Neural progenitor cell (in vitro differentiated cells): Measurements from ENCODE around the gene RBM42.

Experiments used
- CTCF ChIP-seq: fragments of 200-600 bp; sonication (generic); IDR thresholded peaks from 2 replicates; pipeline ENCODE4 v1.5.1; 2017; ENCODE audit warnings: antibody characterized with exemption, mild to moderate bottlenecking
- EZH2 ChIP-seq: fragments of 200-600 bp; sonication (generic); IDR thresholded peaks from 2 replicates; pipeline ENCODE4 v1.6.1; 2017; ENCODE audit warnings: antibody characterized with exemption, mild to moderate bottlenecking, moderate library complexity
- EZH2phosphoT487 ChIP-seq: fragments of 200-600 bp; sonication (generic); IDR thresholded peaks from 2 replicates; pipeline ENCODE4 v1.6.1; 2017; ENCODE audit warnings: antibody characterized with exemption

GRCh38 chr19:35612224-35612558, 16.6 kb upstream of the RBM42 start:
- no peak for TF ChIP-seq CTCF
- TF ChIP-seq EZH2phosphoT487, result no peak
- peak; percentile 37 for TF ChIP-seq EZH2
